Esophagus muscularis mucosa (tissue), 3 donors: ENCODE measurements around the gene TMEM63B.

Source experiments
- CTCF ChIP-seq, 3 experiments: fragments of 200-600 bp in 2 of 3; fragments of 450-650 bp in 1 of 3; sonication (generic) in 2 of 3; IDR thresholded peaks; one replicate each; pipeline ENCODE4 v1.5.1; 2017 to 2019; ENCODE audit warnings: antibody characterized with exemption in 3 of 3, mild to moderate bottlenecking in 2 of 3, moderate library complexity in 1 of 3
- POLR2A ChIP-seq: fragments of 450-650 bp; IDR thresholded peaks from one replicate; pipeline ENCODE4 v1.6.1; 2017; ENCODE audit warnings: antibody characterized with exemption, moderate library complexity, mild to moderate bottlenecking, low read depth
- POLR2AphosphoS5 ChIP-seq, 2 donors: sonication (generic); formaldehyde crosslinking; IDR thresholded peaks; one replicate each; pipeline ENCODE4 v1.6.1; 2017; ENCODE audit warnings: antibody characterized with exemption in 2 of 2

DNA sequence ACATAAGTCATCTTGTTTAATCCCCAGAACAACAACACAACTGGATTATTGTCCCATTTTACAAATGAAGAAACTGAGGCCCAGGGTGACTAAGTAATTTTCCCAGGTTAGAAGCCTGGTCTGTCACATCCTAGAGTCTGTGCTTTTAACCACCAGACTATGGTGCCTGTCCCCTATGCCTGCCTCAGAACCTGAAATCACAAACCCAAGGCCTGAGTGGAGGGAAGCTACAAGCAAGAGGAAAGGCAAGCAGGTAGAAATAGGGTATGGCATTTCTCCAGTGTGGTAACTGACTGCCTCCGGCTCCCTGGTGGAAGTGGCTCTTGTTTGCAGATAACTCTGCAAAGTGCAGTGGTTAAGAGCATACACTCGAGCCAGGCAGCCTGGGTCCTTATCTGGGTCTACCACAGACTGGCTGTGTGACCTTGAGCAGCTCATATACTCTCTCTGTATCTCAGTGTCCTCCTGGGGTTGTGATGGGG lies 2.5 kb downstream of the TMEM63B start:
- TF ChIP-seq CTCF (IDR thresholded peaks at IDR 0.05) = no peak
- TF ChIP-seq POLR2AphosphoS5 (IDR thresholded peaks at IDR 0.05) = no peak
- no peak for TF ChIP-seq POLR2A
